ENCODE data around the gene ZMIZ1.

The ZMIZ1 gene

GRCh38 chr10:79189853-79190435 is 121.2 kb downstream of the ZMIZ1 start:
- H3K27me3 ChIP-seq, result no peaks in the 10 kb centered on the region
- no peak for TF ChIP-seq CTCF (IDR thresholded peaks at IDR 0.05)
- H3K4me3 ChIP-seq (ENCODE audit: low read depth in 1 of 2, low read length in 1 of 2), result no peak overlapping the region
- H3K36me3 ChIP-seq, result no peaks in the 10 kb centered on the region
- H3K4me1 ChIP-seq (ENCODE audit: control insufficient read depth in 1 of 2, insufficient read depth in 1 of 2, low read depth in 1 of 2, low read length in 1 of 2), result peaks cover 7 to 9% of the 10 kb centered on the region in 2 experiments
- no peak overlapping the region for H3K27ac ChIP-seq
- no peaks in the 10 kb centered on the region for H3K9me3 ChIP-seq

GRCh38 chr10:79190740-79191261 is 122.0 kb downstream of the ZMIZ1 start:
- no peak for TF ChIP-seq CTCF (IDR thresholded peaks at IDR 0.05)
- H3K4me1 ChIP-seq (ENCODE audit: control insufficient read depth in 1 of 2, insufficient read depth in 1 of 2, low read depth in 1 of 2, low read length in 1 of 2), result peaks cover 7 to 13% of the 10 kb centered on the region in 2 experiments
- H3K27me3 ChIP-seq, result no peaks in the 10 kb centered on the region
- H3K4me3 ChIP-seq (ENCODE audit: low read depth in 1 of 2, low read length in 1 of 2), result no peak overlapping the region
- no peaks in the 10 kb centered on the region for H3K36me3 ChIP-seq
- no peaks in the 10 kb centered on the region for H3K9me3 ChIP-seq
- no peak overlapping the region for H3K27ac ChIP-seq

- Histone ChIP-seq H3K27ac (no peak overlapping the region), H3K9me3 (no peaks in the 10 kb centered on the region), H3K4me1 (ENCODE audit: control insufficient read depth in 1 of 2, insufficient read depth in 1 of 2, low read depth in 1 of 2, low read length in 1 of 2) (peaks cover 3 to 13% of the 10 kb centered on the region in 2 experiments)
Measured at GRCh38 chr10:79191951-79192676, 123.3 kb downstream of the ZMIZ1 start.

GRCh38 chr10:79192677-79193003 is 123.9 kb downstream of the ZMIZ1 start:
- H3K4me3 ChIP-seq (ENCODE audit: low read depth in 1 of 2, low read length in 1 of 2), result no peak overlapping the region
- no peaks in the 10 kb centered on the region for H3K9me3 ChIP-seq
- H3K27ac ChIP-seq, result no peak overlapping the region
- no peak for TF ChIP-seq CTCF (IDR thresholded peaks at IDR 0.05)
- no peaks in the 10 kb centered on the region for H3K36me3 ChIP-seq
- H3K27me3 ChIP-seq, result no peaks in the 10 kb centered on the region
- peaks cover 0 to 8% of the 10 kb centered on the region in 2 experiments for H3K4me1 ChIP-seq (ENCODE audit: control insufficient read depth in 1 of 2, insufficient read depth in 1 of 2, low read depth in 1 of 2, low read length in 1 of 2)

More at GRCh38 chr10:79191951-79192676, 123.3 kb downstream of the ZMIZ1 start:
- H3K4me3 ChIP-seq (ENCODE audit: low read depth in 1 of 2, low read length in 1 of 2), result no peak overlapping the region
- no peaks in the 10 kb centered on the region for H3K27me3 ChIP-seq
- no peak for TF ChIP-seq CTCF (IDR thresholded peaks at IDR 0.05)
- no peaks in the 10 kb centered on the region for H3K36me3 ChIP-seq

GRCh38 chr10:79193694-79194382 is 125.1 kb downstream of the ZMIZ1 start:
- H3K4me3 ChIP-seq (ENCODE audit: low read depth in 1 of 2, low read length in 1 of 2), result no peak overlapping the region
- peaks cover 0 to 8% of the 10 kb centered on the region in 2 experiments for H3K4me1 ChIP-seq (ENCODE audit: control insufficient read depth in 1 of 2, insufficient read depth in 1 of 2, low read depth in 1 of 2, low read length in 1 of 2)
- no peak for TF ChIP-seq CTCF (IDR thresholded peaks at IDR 0.05)
- H3K36me3 ChIP-seq, result no peaks in the 10 kb centered on the region
- H3K27me3 ChIP-seq, result no peaks in the 10 kb centered on the region
- H3K27ac ChIP-seq, result no peak overlapping the region
- no peaks in the 10 kb centered on the region for H3K9me3 ChIP-seq

Measured in neutrophil (primary cell).